Measurements from ENCODE around the gene RNF133.
"Not testable (repeated sequence)": the region's sequence is repeated elsewhere in the genome, so short reads cannot be mapped to it uniquely, and the experiment has no call there.

RNF133 gene

DNA sequence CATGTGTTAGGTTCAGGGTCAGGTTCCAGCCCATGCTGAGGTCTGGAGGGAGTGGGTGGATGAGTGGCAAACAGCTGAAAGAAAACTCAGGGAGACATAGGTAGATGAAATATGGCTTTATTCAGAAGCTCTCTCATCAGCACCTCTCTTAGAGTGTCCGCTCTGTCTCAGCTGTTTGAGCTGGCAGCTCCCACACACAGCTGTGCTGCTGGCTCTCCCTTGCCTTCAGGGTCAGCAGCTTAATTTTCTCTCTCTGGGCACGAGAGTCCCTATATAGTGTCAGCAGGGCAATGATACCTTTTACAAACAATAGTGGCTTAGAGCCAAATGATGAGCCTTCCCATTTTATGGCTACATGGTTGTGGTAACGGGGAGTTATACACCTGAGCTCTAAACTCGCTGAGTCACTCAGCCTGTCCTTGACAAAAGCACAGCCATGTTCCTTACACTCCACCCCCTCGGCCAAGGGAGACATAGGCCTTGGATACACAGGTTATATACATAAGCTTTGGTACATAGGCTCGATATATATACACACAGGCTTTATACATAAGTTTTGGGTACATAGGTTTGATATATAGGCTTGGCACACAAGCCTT lies 10.4 kb downstream of the RNF133 start:
- no peak for DNase-seq

DNA sequence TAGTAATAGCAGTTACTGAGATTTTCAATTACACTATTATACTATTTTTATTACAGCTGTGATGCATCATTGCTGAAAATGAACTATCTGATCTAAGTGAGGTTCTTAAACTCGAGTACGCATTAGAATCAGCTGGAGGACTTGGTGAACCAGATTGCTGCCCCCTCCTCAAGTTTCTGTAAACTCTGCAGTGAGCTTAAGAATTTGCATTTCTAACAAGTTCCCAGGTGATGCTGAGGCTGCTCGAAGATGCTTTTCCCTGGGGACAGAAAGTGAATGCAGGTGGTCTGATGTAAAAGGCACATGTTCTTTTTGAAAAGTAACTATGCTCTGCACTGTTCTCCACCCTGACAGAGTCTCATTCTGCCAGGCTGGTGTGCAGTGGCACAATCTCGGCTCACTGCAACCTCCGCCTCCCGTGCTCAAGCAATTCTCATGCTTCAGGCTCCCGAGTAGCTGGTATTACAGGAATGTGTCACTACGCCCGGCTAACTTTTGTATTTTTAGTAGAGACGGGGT lies 12.5 kb downstream of the RNF133 start:
- no peak for DNase-seq

DNA sequence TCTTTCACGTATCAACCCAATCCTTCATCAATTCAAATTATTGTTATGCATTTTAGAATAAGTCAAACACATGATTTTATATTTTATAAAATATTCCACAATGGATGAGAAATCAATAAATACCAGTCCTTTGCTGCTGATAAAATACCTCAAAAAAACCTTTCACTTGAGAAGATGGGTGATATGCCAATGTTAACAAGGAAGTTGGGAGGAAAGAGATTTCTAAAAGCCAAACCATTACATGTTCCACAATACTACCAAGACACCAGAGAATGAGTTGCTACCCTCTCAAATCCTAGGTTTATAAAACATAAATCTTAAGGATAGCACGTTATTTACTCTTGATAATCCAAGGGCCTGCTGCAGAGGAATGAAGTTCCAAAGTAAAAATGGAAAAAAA lies 14.4 kb downstream of the RNF133 start:
- DNase-seq = no peak

DNA sequence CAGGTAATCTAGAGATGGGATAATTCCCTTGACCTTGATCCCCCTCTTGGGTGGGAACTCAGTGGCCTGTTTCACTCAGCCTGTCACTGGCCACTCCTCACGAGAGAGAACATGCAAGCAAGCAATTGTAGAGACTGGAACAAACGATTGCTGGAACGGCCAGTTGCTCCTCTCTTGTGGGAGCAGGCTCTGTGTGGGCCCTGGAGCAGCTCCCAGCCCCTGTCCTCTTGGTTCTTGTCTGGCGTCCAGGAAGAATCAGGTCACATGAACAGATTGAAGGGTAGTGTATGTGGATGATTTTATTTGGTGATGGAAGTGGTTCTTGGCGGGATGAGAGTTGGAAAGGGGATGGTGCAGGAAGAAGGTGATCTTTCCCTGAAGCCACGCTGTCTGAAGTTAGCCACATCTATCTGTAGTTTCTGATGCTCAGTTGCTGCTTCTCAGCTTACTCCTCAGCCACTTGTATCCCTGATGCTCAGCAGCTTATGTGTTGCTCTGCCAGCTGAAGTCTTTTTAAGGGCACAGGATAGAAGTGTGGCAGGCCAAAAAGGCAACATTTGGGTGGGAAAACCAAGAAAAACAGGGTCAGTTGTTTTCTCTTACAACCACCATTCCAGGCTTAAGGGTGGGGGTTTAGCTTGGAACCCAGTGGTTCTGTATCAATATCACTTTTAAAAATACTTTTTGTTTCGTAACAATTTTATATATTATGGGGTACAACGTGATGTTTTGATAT lies 15.9 kb downstream of the RNF133 start:
- no peak for DNase-seq

DNA sequence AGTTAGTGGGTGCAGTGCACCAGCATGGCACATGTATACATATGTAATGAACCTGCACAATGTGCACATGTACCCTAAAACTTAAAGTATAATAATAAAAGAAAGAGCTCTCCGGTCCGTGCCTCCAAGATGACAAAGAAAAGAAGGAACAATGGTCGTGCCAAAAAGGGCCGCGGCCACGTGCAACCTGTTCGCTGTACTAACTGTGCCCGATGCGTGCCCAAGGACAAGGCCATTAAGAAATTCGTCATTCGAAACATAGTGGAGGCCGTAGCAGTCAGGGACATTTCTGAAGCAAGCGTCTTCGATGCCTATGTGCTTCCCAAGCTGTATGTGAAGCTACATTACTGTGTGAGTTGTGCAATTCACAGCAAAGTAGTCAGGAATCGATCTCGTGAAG lies 17.7 kb downstream of the RNF133 start:
- DNase-seq = not testable (repeated sequence)

DNA sequence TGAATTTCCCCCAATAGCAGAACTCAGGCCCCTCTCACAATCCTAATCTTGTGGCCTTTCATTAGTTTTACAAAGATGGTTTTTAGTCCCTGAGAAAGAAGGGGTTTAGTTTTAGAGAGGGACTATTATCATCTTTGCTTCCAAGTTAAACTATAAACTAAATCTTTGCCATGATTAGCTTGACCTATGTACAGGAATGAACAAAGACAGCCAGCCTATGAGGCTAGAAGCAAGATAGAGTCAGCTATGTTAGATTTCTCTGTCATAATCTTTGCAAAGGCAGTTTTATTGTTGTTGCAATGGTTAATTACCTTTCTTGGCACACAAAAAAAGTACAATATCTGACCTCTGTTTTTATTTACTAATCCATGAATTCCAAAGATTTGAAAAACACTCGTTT lies 19.1 kb downstream of the RNF133 start:
- no peak for DNase-seq

DNA sequence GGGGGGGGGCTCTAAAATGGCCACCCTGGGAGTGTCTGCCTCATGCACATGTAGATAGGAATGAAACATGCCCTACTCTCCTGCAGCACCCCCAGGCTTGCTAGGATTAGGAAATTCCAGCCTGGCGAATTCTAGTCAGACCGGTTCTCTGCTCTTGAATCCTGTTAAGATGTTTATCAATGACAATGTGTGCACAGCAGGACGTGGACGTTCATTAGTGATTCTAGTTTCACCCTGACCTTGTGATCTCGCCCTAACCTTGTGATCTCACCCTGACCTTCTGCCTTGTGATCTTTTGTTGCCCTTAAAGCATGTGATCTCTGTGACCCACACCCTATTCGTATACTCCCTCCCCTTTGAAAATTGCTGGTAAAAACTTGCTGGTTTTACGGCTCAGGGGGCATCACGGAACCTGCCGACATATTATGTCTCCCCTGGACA lies 19.6 kb downstream of the RNF133 start:
- DNase-seq = not testable (repeated sequence)

DNA sequence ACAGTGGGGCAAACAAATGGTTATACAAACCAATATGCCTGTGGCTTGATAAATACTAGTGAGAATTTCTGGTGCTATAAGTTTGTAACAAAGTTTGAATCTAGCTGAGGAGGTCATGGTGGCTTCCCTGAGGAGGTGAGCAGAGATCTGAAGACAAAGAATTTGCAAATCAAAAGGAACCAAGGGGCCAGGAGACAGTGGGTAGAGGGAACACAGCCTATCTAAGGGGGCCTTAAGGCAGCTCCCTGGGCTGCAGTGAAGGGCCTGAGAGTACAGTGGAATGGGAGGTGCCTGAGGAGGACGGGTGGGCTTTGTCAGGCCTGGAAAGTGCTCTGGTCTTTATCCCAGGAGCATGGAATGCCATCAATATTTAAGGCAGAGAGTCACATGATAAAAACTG lies 21.8 kb downstream of the RNF133 start:
- no peak for DNase-seq

DNA sequence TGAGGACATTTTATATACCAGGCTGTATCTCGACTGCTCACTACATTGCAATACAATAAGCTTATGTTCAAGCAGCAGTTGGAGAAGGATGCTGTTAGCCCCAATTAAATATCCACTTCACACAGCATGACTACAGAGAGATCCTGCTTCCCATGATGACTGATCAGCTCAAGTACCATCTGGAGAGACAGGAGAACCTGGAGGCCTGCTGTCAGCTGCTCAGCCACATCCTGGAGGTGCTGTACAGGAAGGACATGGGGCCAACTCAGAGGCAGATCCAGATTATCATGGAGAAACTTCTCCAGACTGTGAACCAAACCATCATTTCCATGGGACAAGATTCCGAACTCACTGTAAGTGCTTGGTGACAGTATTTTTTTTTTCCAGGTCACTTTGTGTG lies 22.5 kb downstream of the RNF133 start:
- DNase-seq = no peak

DNA sequence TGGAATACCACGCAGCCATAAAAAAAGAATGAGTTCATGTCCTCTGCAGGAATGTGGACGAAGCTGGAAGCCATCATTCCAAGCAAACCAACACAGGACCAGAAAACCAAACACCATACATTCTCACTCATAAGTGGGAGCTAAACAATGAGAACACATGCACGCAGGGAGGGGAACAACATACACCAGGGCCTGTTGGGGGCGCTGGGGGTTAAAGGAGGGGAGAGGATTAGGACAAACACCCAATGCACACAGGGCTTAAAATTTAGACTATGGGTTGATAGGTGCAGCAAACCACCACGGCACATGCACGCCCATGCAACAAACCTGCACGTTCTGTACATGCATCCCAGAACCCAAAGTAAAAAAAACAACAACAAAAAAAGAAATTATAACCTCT lies 23.3 kb downstream of the RNF133 start:
- no peak for DNase-seq

DNA sequence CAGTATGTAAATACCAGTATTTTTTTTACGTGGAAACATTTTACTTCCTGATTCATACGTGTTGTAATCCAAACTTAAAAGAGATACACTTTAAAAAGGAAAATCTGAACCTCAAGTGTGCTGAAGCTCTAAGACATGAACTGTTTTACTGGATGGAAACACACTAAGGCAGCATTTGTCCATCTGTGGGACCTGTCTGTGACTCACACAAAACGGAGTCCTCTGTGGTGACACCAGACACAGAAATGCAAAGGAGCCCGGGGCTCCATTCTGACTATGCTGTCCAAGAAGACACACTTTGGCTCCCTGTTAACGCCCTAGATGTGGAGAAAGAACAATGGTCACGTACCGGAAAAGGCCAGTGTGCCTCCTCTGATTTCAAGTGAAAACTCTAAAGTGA lies 23.9 kb downstream of the RNF133 start:
- no peak for DNase-seq

DNA sequence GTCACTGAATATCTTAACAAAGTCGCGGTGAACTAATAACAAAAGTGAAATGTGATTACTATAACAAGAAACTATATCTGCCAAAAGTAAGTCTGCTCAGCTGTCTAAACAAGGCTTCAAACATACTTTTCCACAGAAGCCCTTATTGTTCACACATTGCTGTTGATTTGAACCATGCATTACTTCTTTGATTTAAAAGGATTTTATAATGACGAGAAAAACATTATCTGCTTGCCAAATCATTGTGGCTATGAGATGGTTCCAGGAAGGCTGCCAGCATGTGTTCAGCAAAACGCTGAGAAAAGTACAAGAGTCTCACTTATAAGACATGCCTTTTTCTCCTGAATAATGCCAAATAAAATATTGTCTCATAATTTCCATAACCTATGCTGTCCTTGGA lies 24.4 kb downstream of the RNF133 start:
- DNase-seq = no peak

DNA sequence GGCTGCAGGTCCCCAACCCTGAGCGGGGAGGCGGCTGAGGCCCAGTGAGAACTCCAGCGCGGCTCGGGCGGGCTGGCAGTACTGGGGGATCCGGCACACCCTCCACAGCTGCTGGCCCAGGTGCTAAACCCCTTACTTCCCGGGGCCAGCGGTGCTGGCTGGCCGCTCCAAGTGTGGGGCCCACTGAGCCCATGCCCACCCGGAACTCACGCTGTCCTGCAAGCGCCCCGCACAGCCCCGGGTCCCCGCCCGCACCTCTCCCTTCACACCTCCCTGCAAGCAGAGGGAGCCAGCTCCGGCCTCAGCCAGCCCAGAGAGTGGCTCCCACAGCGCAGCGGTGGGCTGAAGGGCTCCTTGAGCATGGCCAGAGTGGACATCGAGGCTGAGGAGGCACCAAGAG lies 25.0 kb downstream of the RNF133 start:
- DNase-seq = no peak

DNA sequence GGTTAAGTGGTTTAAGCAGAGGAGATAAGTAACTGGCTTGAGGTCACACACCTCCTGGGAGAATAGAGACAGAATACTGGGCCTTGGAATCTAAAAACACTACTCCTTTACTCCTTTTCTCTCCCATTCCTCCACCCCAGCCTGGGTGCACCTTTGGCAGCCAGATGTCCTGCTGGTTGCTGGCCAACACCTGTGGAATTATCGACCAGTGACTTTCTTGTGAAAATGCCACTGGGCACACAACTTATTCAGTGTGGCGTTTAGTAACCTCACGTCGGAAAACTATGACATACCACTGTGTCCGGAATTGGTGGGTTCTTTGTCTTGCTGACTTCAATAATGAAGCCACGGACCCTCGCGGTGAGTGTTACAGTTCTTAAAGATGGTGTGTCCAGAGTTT lies 26.4 kb downstream of the RNF133 start:
- no peak for DNase-seq

DNA sequence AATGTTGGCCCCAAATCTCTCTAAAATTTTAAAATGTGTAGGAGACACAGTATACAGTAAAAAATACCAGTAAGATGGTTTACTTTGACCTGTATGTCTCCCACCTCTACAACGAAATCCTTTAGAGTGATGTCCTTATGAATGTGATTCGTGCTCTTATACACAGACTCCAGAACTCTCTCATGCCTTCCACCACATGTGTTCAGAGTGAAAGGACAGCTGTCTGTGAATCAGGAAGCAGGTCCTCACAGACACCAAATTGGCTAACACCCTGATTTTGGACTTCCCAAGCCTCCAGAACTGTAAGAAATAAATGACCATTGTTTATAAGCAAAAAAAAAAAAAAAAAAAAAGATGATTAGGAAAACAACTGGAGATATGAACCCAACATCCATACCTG lies 35.2 kb downstream of the RNF133 start:
- no peak for DNase-seq

DNA sequence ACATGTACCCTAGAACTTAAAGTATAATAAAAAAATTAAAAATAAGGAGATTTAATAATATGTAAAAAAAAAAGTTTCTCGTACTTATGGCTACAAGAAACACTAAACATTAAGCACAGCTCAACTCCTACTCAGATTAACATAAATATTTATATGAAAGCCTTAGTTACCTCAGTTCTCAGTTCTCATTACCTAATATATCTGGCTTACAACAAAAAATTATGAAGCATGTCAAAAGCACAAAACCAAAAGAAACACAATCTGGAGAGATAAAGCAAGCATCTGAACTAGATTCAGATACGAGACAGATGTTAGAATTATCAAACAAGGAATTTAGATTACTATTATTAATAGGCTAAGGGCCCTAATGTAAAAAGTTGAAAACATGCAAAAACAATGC lies 40.1 kb downstream of the RNF133 start:
- DNase-seq = no peak

DNA sequence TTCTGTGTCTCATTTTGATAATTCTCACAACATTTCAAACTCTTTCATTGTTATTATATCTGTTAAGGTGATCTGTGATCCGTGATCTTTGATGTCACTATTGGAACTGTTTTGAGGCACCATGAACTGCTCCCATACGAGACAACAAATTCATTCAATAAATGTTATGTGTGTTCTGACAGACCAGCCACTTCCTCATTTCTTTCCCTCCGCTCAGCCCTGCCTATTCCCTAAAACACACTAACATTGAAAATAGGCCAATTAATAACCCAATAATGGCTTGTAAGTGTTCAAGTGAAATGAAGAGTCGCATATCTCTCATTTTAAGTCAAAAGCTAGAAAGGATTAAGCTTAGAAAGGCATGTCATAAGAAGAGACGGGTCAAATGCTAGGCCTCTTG lies 45.2 kb downstream of the RNF133 start:
- no peak for DNase-seq

DNA sequence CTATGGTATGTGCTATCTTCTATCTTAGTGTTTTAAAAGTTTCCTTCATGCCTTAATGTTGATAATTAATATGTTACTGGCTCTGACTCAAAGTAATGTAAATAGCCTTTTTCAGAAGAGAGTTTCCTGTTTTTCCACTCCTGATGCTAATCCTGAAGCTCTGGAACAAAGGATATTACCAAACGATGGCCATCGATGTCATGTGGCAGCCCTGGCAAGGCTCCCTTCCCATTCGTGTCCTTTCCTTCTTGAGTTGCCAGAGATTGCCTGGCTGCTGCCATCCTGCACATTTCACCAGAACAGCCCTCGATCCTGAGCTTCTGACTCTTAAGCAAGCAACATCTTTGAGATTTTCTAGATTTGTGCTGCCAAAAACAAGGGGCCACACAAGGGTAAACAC lies 46.0 kb downstream of the RNF133 start:
- no peak for DNase-seq

DNA sequence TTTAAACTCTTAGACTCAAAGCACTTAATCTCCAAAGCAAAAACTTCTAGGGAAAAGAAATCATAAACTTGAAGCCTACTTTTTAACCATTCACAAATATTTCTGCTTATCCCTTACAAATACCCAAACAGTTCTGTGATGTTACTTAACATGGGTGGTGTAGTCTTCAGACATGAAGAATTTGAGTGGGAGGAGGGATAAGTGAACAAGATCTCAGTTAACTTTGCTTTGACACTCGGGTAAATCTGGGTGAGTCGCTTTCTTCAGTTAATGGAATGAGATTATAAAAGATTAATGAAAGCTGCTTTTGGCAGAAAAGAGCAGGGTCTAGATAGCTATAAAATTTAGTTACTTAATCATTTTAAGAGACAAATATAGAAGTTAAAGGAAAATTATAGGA lies 47.5 kb downstream of the RNF133 start:
- DNase-seq = no peak
